Superior temporal gyrus (tissue), 1 donor: Measurements from ENCODE around the gene ARNT2.
A peak's percentile ranks its signal among the peaks of the same experiment; 100 is the strongest.

Experiments
- DNase-seq: peaks from one replicate; pipeline ENCODE4 v3.0.0-alpha.2; 2016; ENCODE audit errors: extremely low spot score

ARNT2 gene

GRCh38 chr15:80466543-80466942 lies 62.4 kb downstream of the ARNT2 start:
- DNase-seq = no peak

- no peak for DNase-seq
Measured at GRCh38 chr15:80467311-80467714, 63.1 kb downstream of the ARNT2 start.

- DNase-seq = no peak
Measured at GRCh38 chr15:80468796-80469195, 64.6 kb downstream of the ARNT2 start.

GRCh38 chr15:80471881-80472280 lies 67.7 kb downstream of the ARNT2 start:
- DNase-seq = no peak

GRCh38 chr15:80473286-80474223 lies 69.4 kb downstream of the ARNT2 start:
- no peak for DNase-seq

GRCh38 chr15:80474224-80475215 lies 70.3 kb downstream of the ARNT2 start:
- DNase-seq = no peak

GRCh38 chr15:80475572-80475971 lies 71.4 kb downstream of the ARNT2 start:
- no peak for DNase-seq

GRCh38 chr15:80476036-80476435 lies 71.9 kb downstream of the ARNT2 start:
- no peak for DNase-seq

- DNase-seq = no peak
Measured at GRCh38 chr15:80478075-80478474, 73.9 kb downstream of the ARNT2 start.

GRCh38 chr15:80479191-80479590 lies 75.0 kb downstream of the ARNT2 start:
- DNase-seq = no peak

- DNase-seq = no peak
Measured at GRCh38 chr15:80480171-80480811, 76.1 kb downstream of the ARNT2 start.

- DNase-seq = peak; percentile 62
Measured at GRCh38 chr15:80480909-80481308, 76.7 kb downstream of the ARNT2 start.

GRCh38 chr15:80482696-80483095 lies 78.5 kb downstream of the ARNT2 start:
- DNase-seq = no peak

GRCh38 chr15:80483725-80484161 lies 79.6 kb downstream of the ARNT2 start:
- DNase-seq = no peak

GRCh38 chr15:80484333-80484864 lies 80.2 kb downstream of the ARNT2 start:
- no peak for DNase-seq

GRCh38 chr15:80485370-80486164 lies 81.4 kb downstream of the ARNT2 start:
- DNase-seq = no peak

GRCh38 chr15:80487839-80488390 lies 83.7 kb downstream of the ARNT2 start:
- DNase-seq = no peak

GRCh38 chr15:80489030-80489594 lies 84.9 kb downstream of the ARNT2 start:
- no peak for DNase-seq

GRCh38 chr15:80490431-80490990 lies 86.3 kb downstream of the ARNT2 start:
- no peak for DNase-seq
